ENCODE results near the gene QSOX2. TPM values are rescaled to one million over a fixed set of nuclear protein-coding genes. Genes with fewer than 3 reads are reported as not detected.

QSOX2 gene
- total and polyA plus RNA-seq, 4 donors: 4.9 to 12.2 (median 10.3) TPM

GRCh38 chr9:136192289-136193126 is 53.1 kb downstream of the QSOX2 start:
- peaks cover 0 to 8% (median 0%) of the 10 kb centered on the region in 4 donors for H3K9me3 ChIP-seq (ENCODE audit: control insufficient read depth in 4 of 4, insufficient read depth in 3 of 4, low read length in 3 of 4)
- ATAC-seq (ENCODE audit: insufficient read depth, low FRiP score) (no peak), DNase-seq (no peak)
- no peak overlapping the region for H3K4me3 ChIP-seq
- H3K4me1 ChIP-seq (ENCODE audit: control insufficient read depth in 5 of 5, insufficient read depth in 5 of 5, low read length in 5 of 5): peaks cover 0 to 8% (median 0%) of the 10 kb centered on the region in 5 donors
- H3K36me3 ChIP-seq (ENCODE audit: control insufficient read depth in 4 of 4, insufficient read depth in 4 of 4, low read length in 4 of 4): no peaks in the 10 kb centered on the region
- H3K27me3 ChIP-seq (ENCODE audit: control insufficient read depth in 3 of 3, insufficient read depth in 3 of 3, low read length in 2 of 3): peaks cover 35 to 71% (median 48%) of the 10 kb centered on the region in 3 donors
- no peak overlapping the region for H3K9ac ChIP-seq (ENCODE audit: insufficient read depth in 1 of 2, low read length in 2 of 2)
- WGBS, 2 donors: 4 to 5% methylated on average over 44 to 51 of the region's 51 CpGs
- H3K27ac ChIP-seq (ENCODE audit: low read depth in 1 of 2, low read length in 1 of 2): no peak overlapping the region
- TF ChIP-seq CTCF (IDR thresholded peaks at IDR 0.05; ENCODE audit: control extremely low read depth, extremely low read depth): no peak

- WGBS, 2 donors: 12 to 20% methylated on average over 9 of the region's 9 CpGs
- no peak for TF ChIP-seq CTCF (IDR thresholded peaks at IDR 0.05; ENCODE audit: control extremely low read depth, extremely low read depth)
- Histone ChIP-seq H3K36me3 (ENCODE audit: control insufficient read depth in 4 of 4, insufficient read depth in 4 of 4, low read length in 4 of 4) (no peaks in the 10 kb centered on the region), H3K4me3 (no peak overlapping the region), H3K27ac (ENCODE audit: low read depth in 1 of 2, low read length in 1 of 2) (no peak overlapping the region), H3K9me3 (ENCODE audit: control insufficient read depth in 4 of 4, insufficient read depth in 3 of 4, low read length in 3 of 4) (peaks cover 0 to 8% (median 0%) of the 10 kb centered on the region in 4 donors), H3K9ac (ENCODE audit: insufficient read depth in 1 of 2, low read length in 2 of 2) (no peak overlapping the region), H3K4me1 (ENCODE audit: control insufficient read depth in 5 of 5, insufficient read depth in 5 of 5, low read length in 5 of 5) (peaks cover 0 to 8% (median 0%) of the 10 kb centered on the region in 5 donors), H3K27me3 (ENCODE audit: control insufficient read depth in 3 of 3, insufficient read depth in 3 of 3, low read length in 2 of 3) (peaks cover 35 to 70% (median 47%) of the 10 kb centered on the region in 3 donors)
- no peak for ATAC-seq (ENCODE audit: insufficient read depth, low FRiP score)
- no peak for DNase-seq
Observed at GRCh38 chr9:136191960-136192286, 53.7 kb downstream of the QSOX2 start.

- Histone ChIP-seq H3K36me3 (ENCODE audit: control insufficient read depth in 4 of 4, insufficient read depth in 4 of 4, low read length in 4 of 4) (no peaks in the 10 kb centered on the region), H3K4me1 (ENCODE audit: control insufficient read depth in 5 of 5, insufficient read depth in 5 of 5, low read length in 5 of 5) (peaks cover 0 to 8% (median 0%) of the 10 kb centered on the region in 5 donors), H3K4me3 (no peak overlapping the region), H3K27me3 (ENCODE audit: control insufficient read depth in 3 of 3, insufficient read depth in 3 of 3, low read length in 2 of 3) (peaks cover 35 to 64% (median 44%) of the 10 kb centered on the region in 3 donors), H3K9ac (ENCODE audit: insufficient read depth in 1 of 2, low read length in 2 of 2) (no peak overlapping the region), H3K27ac (ENCODE audit: low read depth in 1 of 2, low read length in 1 of 2) (no peak overlapping the region), H3K9me3 (ENCODE audit: control insufficient read depth in 4 of 4, insufficient read depth in 3 of 4, low read length in 3 of 4) (peaks cover 0 to 8% (median 0%) of the 10 kb centered on the region in 4 donors)
- WGBS, 2 donors: 43 to 45% methylated on average over 30 of the region's 30 CpGs
- DNase-seq: no peak
- ATAC-seq (ENCODE audit: insufficient read depth, low FRiP score): no peak
- TF ChIP-seq CTCF (IDR thresholded peaks at IDR 0.05; ENCODE audit: control extremely low read depth, extremely low read depth): no peak
Observed at GRCh38 chr9:136191099-136191959, 54.3 kb downstream of the QSOX2 start.
